Esophagus squamous epithelium (tissue), 4 donors: ENCODE data around the gene PLEKHG4.

ENCODE experiments used
- POLR2A ChIP-seq, 4 donors: fragments of 450-650 bp; IDR thresholded peaks; one replicate each; pipeline ENCODE4 v1.6.1; 2017; ENCODE audit warnings: antibody characterized with exemption in 4 of 4, mild to moderate bottlenecking in 4 of 4, moderate library complexity in 3 of 4
- TF ChIP-seq, protein P1 (sequence below), 6 experiments: fragments of 450-650 bp in 4 of 6; fragments of 200-600 bp in 2 of 6; sonication (generic) in 2 of 6; IDR thresholded peaks; one replicate each; pipeline ENCODE4 v1.5.1; 2016 to 2019; ENCODE audit warnings: antibody characterized with exemption in 6 of 6, mild to moderate bottlenecking in 4 of 6, moderate library complexity in 4 of 6

DNA sequence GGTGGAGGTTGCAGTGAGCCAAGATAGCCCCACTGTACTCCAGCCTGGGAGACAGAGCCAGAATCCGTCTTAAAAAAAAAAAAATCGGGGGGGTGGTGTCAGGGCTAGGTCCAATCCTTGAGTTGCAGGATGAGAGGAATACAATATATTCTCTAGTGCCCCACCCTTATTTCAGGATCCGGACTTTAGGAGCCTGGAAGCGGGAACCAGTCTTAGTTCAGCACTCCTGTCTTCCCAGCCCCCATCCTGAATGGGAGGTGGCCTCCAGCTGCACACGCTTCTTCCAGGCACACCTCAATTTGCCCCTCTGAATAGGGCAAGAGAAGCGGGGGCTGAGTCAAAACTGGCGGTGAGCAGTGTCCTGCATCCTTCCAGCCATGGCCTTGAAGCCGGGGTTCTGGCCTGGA lies 33.7 kb upstream of the PLEKHG4 start:
- no peak for TF ChIP-seq POLR2A (IDR thresholded peaks at IDR 0.05)
- TF ChIP-seq, protein P1, sequence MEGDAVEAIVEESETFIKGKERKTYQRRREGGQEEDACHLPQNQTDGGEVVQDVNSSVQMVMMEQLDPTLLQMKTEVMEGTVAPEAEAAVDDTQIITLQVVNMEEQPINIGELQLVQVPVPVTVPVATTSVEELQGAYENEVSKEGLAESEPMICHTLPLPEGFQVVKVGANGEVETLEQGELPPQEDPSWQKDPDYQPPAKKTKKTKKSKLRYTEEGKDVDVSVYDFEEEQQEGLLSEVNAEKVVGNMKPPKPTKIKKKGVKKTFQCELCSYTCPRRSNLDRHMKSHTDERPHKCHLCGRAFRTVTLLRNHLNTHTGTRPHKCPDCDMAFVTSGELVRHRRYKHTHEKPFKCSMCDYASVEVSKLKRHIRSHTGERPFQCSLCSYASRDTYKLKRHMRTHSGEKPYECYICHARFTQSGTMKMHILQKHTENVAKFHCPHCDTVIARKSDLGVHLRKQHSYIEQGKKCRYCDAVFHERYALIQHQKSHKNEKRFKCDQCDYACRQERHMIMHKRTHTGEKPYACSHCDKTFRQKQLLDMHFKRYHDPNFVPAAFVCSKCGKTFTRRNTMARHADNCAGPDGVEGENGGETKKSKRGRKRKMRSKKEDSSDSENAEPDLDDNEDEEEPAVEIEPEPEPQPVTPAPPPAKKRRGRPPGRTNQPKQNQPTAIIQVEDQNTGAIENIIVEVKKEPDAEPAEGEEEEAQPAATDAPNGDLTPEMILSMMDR (IDR thresholded peaks at IDR 0.05), result no peak
